Hepatocyte (in vitro differentiated cells): ENCODE data around the gene TSTD2. TPM values are rescaled to one million over a fixed set of nuclear protein-coding genes. Genes with fewer than 3 reads are reported as not detected.

Experiments used
- DNase-seq: peaks from one replicate; pipeline ENCODE4 v3.0.0-alpha.2; 2016; ENCODE audit warnings: low spot score
- H2AFZ ChIP-seq: fragments of 200-600 bp; sonication (generic); 2 replicates; pipeline ENCODE4 v1.6.0; 2016; ENCODE audit warnings: antibody characterized with exemption, mild to moderate bottlenecking
- H3K27ac ChIP-seq: fragments of 200-600 bp; sonication (generic); 2 replicates; pipeline ENCODE4 v1.5.1; 2016; ENCODE audit warnings: mild to moderate bottlenecking
- H3K27me3 ChIP-seq: fragments of 200-600 bp; sonication (generic); 2 replicates; pipeline ENCODE4 v1.6.1; 2016
- H3K36me3 ChIP-seq: fragments of 200-600 bp; sonication (generic); replicated peaks from 2 replicates; pipeline ENCODE4 v1.5.1; 2016; ENCODE audit warnings: low read depth; ENCODE audit not compliant: insufficient read depth
- H3K4me1 ChIP-seq: fragments of 200-600 bp; sonication (generic); 2 replicates; pipeline ENCODE4 v1.5.1; 2016; ENCODE audit warnings: mild to moderate bottlenecking, moderate library complexity; ENCODE audit not compliant: insufficient read depth
- H3K4me2 ChIP-seq: fragments of 200-600 bp; sonication (generic); 2 replicates; pipeline ENCODE4 v1.6.0; 2016
- H3K4me3 ChIP-seq: fragments of 200-600 bp; sonication (generic); 2 replicates; pipeline ENCODE4 v1.5.1; 2016; ENCODE audit warnings: mild to moderate bottlenecking
- H3K79me2 ChIP-seq: fragments of 200-600 bp; sonication (generic); 2 replicates; pipeline ENCODE4 v1.6.0; 2017; ENCODE audit warnings: mild to moderate bottlenecking
- H3K9me2 ChIP-seq: fragments of 200-600 bp; sonication (generic); replicated peaks from 2 replicates; pipeline ENCODE4 v1.6.0; 2017; ENCODE audit warnings: mild to moderate bottlenecking; ENCODE audit not compliant: insufficient read depth
- H3K9me3 ChIP-seq: fragments of 200-600 bp; sonication (generic); 2 replicates; pipeline ENCODE4 v1.5.1; 2016; ENCODE audit warnings: low read depth, mild to moderate bottlenecking
- H4K20me1 ChIP-seq: fragments of 200-600 bp; sonication (generic); 2 replicates; pipeline ENCODE4 v1.6.0; 2016; ENCODE audit warnings: mild to moderate bottlenecking; ENCODE audit not compliant: insufficient read depth, poor library complexity, severe bottlenecking
- EZH2 ChIP-seq: fragments of 200-600 bp; sonication (generic); IDR thresholded peaks from 2 replicates; pipeline ENCODE4 v1.6.1; 2016; ENCODE audit warnings: antibody characterized with exemption, mild to moderate bottlenecking, borderline replicate concordance
- EZH2phosphoT487 ChIP-seq: fragments of 200-600 bp; sonication (generic); IDR thresholded peaks from one replicate; pipeline ENCODE4 v1.6.1; 2018; ENCODE audit warnings: antibody characterized with exemption, mild to moderate bottlenecking, low read depth, moderate library complexity; ENCODE audit not compliant: unreplicated experiment, severe bottlenecking
- WGBS: methylation state at CpG from one replicate; pipeline ENCODE4 v1.1.6; 2016; ENCODE audit warnings: low lambda C conversion rate; ENCODE audit errors: missing lambda C conversion rate; 5-methylcytosine and 5-hydroxymethylcytosine counted together
- polyA plus RNA-seq: library from polyadenylated mRNA; unstranded; fragments of >200 nt; fragmentation: Nextera tagmentation; extraction: Ambion mirVana; gene quantifications from 2 replicates; pipeline ENCODE4 v1.2.1, GENCODE V29; 2016
- total RNA-seq: library from RNA; depleted of rRNA; stranded (reverse); fragments of >200 nt; gene quantifications from 2 replicates; pipeline ENCODE4 v1.2.3, GENCODE V29; 2014
- TF ChIP-seq, protein P1 (sequence below): fragments of 200-600 bp; sonication (generic); IDR thresholded peaks from 2 replicates; pipeline ENCODE4 v1.5.1; 2016; ENCODE audit warnings: antibody characterized with exemption, mild to moderate bottlenecking; ENCODE audit not compliant: poor library complexity

TSTD2 gene
- total and polyA plus RNA-seq, 2 experiments from 2014 or later, result 4.3 to 19.0 TPM

DNA sequence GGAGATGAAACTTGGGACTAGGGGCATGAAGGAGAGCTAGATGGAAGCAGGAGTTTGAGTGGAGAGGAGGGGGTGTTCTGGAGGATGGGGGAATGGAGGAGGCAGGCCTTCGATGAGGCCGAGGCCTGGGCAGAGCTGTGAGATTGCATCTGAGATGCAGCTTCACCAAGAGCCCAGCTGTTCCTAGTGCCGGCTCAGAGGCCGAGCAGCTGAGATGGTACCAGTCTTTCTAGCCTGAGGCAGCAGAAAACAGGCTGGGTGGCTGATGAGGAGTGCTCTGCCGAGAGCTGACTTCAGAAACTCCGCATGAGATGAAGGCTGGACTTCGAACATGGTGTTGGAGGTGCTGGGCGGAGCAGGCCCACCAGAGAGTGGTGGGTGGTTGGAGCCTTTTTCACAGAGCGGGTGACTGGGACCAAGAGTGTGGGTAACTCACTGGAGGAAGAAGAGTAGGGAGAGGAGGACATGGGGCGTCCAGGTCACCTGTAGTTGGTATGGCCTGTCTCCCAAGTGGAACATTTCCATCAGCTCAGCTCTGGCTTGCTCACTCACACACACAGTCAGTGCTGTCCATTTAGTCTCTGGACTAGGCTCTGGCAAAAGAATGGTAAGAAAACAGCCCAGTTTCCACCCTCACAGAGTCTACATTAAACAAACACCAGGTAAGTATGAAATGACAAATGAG, 77.0 kb downstream of the TSTD2 start:
- Histone ChIP-seq H2AFZ (no peak overlapping the region), H4K20me1 (no peaks in the 10 kb centered on the region), H3K4me3 (no peak overlapping the region), H3K4me2 (no peak overlapping the region), H3K9me3 (no peaks in the 10 kb centered on the region), H3K27me3 (no peaks in the 10 kb centered on the region), H3K79me2 (no peaks in the 10 kb centered on the region), H3K36me3 (no peaks in the 10 kb centered on the region), H3K27ac (no peak overlapping the region), H3K9me2 (no peaks in the 10 kb centered on the region), H3K4me1 (peaks cover 3% of the 10 kb centered on the region)
- DNase-seq, result no peak
- WGBS, result 94% methylated on average over 10 of the region's 10 CpGs
- TF ChIP-seq EZH2 (no peak), EZH2phosphoT487 (no peak)
- TF ChIP-seq, protein P1, sequence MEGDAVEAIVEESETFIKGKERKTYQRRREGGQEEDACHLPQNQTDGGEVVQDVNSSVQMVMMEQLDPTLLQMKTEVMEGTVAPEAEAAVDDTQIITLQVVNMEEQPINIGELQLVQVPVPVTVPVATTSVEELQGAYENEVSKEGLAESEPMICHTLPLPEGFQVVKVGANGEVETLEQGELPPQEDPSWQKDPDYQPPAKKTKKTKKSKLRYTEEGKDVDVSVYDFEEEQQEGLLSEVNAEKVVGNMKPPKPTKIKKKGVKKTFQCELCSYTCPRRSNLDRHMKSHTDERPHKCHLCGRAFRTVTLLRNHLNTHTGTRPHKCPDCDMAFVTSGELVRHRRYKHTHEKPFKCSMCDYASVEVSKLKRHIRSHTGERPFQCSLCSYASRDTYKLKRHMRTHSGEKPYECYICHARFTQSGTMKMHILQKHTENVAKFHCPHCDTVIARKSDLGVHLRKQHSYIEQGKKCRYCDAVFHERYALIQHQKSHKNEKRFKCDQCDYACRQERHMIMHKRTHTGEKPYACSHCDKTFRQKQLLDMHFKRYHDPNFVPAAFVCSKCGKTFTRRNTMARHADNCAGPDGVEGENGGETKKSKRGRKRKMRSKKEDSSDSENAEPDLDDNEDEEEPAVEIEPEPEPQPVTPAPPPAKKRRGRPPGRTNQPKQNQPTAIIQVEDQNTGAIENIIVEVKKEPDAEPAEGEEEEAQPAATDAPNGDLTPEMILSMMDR, result no peak

DNA sequence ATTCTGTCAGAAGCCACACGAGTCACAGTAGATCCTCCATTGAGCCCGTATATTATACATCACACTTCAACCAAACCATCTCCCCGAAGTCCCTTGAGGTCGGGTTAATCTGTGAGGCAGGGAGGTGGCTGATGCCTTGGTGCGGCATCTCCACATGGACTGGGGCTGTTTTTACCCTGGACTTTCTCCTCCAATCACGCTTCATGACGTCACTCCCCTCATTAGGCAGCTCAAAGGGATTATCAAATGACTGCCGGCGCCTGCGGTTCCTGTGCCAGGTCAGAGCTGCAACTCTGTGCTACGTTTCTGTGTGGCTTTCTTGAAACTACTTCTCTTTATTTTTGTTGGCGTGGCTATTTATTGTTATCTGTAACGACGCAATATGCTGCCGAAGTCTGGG, 78.0 kb downstream of the TSTD2 start:
- H4K20me1 ChIP-seq, result no peaks in the 10 kb centered on the region
- WGBS, result 78% methylated on average over 15 of the region's 15 CpGs
- DNase-seq, result no peak

DNA sequence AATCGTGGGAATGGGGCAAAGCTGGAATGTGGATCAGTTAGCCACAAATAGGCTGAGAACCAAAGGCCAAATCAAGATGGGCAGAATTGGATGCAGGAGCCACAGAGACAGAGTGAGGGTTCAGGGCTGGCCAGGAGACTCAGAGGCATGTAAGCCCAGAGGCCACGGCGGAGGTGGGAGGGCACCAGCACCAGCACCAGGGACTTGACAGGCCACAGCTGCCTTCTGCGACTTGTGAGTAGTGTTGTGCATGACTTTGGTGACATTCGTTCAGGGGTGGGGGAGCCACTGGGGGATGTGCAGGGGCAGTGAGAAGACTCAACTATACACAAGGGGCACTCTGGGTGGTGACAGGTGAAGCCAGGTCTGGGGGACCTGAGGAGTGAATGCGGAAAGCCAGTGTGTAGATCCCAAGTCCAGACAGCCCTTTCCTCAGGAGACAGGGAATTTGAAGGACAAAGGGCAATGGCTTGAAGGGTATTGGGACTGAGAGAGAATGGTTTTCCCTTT, 78.5 kb downstream of the TSTD2 start:
- 91% methylated on average over 6 of the region's 6 CpGs for WGBS
- H3K36me3 ChIP-seq, result no peaks in the 10 kb centered on the region
- H3K4me3 ChIP-seq, result no peak overlapping the region
- H3K9me3 ChIP-seq, result no peaks in the 10 kb centered on the region
- no peaks in the 10 kb centered on the region for H3K79me2 ChIP-seq
- H3K27ac ChIP-seq, result no peak overlapping the region
- H3K4me1 ChIP-seq, result peaks cover 3% of the 10 kb centered on the region
- no peak overlapping the region for H2AFZ ChIP-seq
- DNase-seq, result no peak
- H3K4me2 ChIP-seq, result no peak overlapping the region
- no peaks in the 10 kb centered on the region for H4K20me1 ChIP-seq
- TF ChIP-seq, protein P1, result no peak
- TF ChIP-seq EZH2phosphoT487 (no peak), EZH2 (no peak)
- no peaks in the 10 kb centered on the region for H3K27me3 ChIP-seq
- H3K9me2 ChIP-seq, result no peaks in the 10 kb centered on the region

More for the DNA sequence above, 78.0 kb downstream of the TSTD2 start:
- Histone ChIP-seq H3K79me2 (no peaks in the 10 kb centered on the region), H3K9me3 (no peaks in the 10 kb centered on the region), H3K9me2 (no peaks in the 10 kb centered on the region), H3K4me2 (no peak overlapping the region), H3K4me1 (peaks cover 3% of the 10 kb centered on the region), H3K4me3 (no peak overlapping the region), H3K36me3 (no peaks in the 10 kb centered on the region), H3K27ac (no peak overlapping the region), H2AFZ (no peak overlapping the region), H3K27me3 (no peaks in the 10 kb centered on the region)
- TF ChIP-seq EZH2phosphoT487, result no peak
- no peak for TF ChIP-seq EZH2
- TF ChIP-seq, protein P1, result no peak
